SK-N-SH (cell line): ENCODE data around the gene GPR89B. TPM values are rescaled to one million over a fixed set of nuclear protein-coding genes. Genes with fewer than 3 reads are reported as not detected.
"Not testable (repeated sequence)": the region's sequence is repeated elsewhere in the genome, so short reads cannot be mapped to it uniquely, and the experiment has no call there.

ENCODE experiments used
- CTCF ChIA-PET: fragments of 300-600, 350-600 bp; formaldehyde crosslinking; extraction: SDS; loops from one replicate; lab custom pipeline; 2021; lab: Yijun Ruan, JAX
- POLR2A ChIA-PET: fragments of 350-600 bp; sonication (Branson Sonifier 250); formaldehyde crosslinking; extraction: SDS; loops from one replicate; lab custom pipeline; 2020; ENCODE audit warnings: antibody characterized with exemption, inconsistent platforms; lab: Yijun Ruan, JAX
- DNase-seq: peaks from one replicate; pipeline ENCODE4 v3.0.0; 2012
- H2AFZ ChIP-seq: fragments of 200-600 bp; sonication (generic); 2 replicates; pipeline ENCODE4 v1.8.1; 2016; ENCODE audit warnings: antibody characterized with exemption, mild to moderate bottlenecking, low read depth
- H3F3A ChIP-seq: fragments of 200-600 bp; sonication (generic); replicated peaks from 2 replicates; pipeline ENCODE3; 2016; ENCODE audit warnings: antibody characterized with exemption, mild to moderate bottlenecking; ENCODE audit not compliant: insufficient read depth
- H3K27ac ChIP-seq, 2 experiments: fragments of 200-500 bp in 1 of 2; fragments of 200-600 bp in 1 of 2; sonication (Bioruptor generic) in 1 of 2; sonication (generic), shearing (Covaris generic) in 1 of 2; 2 replicates each; pipeline versions ENCODE4 v1.5.1 to v1.6.1; 2014 to 2016; ENCODE audit warnings: low read depth in 2 of 2, inconsistent platforms in 1 of 2, low read length in 1 of 2, mild to moderate bottlenecking in 1 of 2, mixed read lengths in 1 of 2
- H3K27me3 ChIP-seq: fragments of 200-600 bp; sonication (generic), shearing (Covaris generic); 2 replicates; pipeline ENCODE4 v1.6.1; 2016; ENCODE audit warnings: mixed run types; ENCODE audit not compliant: insufficient read depth
- H3K36me3 ChIP-seq, 2 experiments: fragments of 200-500 bp in 1 of 2; fragments of 200-600 bp in 1 of 2; sonication (Bioruptor generic) in 1 of 2; sonication (generic) in 1 of 2; replicated peaks in 1 of 2; 2 replicates each; pipeline versions ENCODE3 to v1.5.1; 2014 to 2016; ENCODE audit warnings: low read length in 1 of 2, mild to moderate bottlenecking in 1 of 2; ENCODE audit not compliant: insufficient read depth in 2 of 2, control insufficient read depth in 1 of 2
- H3K4me1 ChIP-seq, 2 experiments: fragments of 200-500 bp in 1 of 2; fragments of 200-600 bp in 1 of 2; sonication (Bioruptor generic) in 1 of 2; sonication (generic), shearing (Covaris generic) in 1 of 2; 2 replicates each; pipeline versions ENCODE4 v1.5.1 to v1.6.1; 2014 to 2016; ENCODE audit warnings: low read depth in 1 of 2, low read length in 1 of 2, mixed run types in 1 of 2; ENCODE audit not compliant: insufficient read depth in 2 of 2, control insufficient read depth in 1 of 2
- H3K4me2 ChIP-seq: fragments of 200-600 bp; sonication (generic), shearing (Covaris generic); 2 replicates; pipeline ENCODE4 v1.6.1; 2017; ENCODE audit warnings: mixed run types
- H3K4me3 ChIP-seq, 2 experiments: fragments of 200-500 bp in 1 of 2; fragments of 200-600 bp in 1 of 2; sonication (Bioruptor generic) in 1 of 2; sonication (generic), shearing (Covaris generic) in 1 of 2; 2 replicates each; pipeline versions ENCODE4 v1.5.1 to v1.8.1; 2014 to 2016; ENCODE audit warnings: low read depth in 2 of 2, inconsistent platforms in 1 of 2, low read length in 1 of 2, mild to moderate bottlenecking in 1 of 2, mixed read lengths in 1 of 2, moderate library complexity in 1 of 2
- H3K79me2 ChIP-seq: fragments of 200-600 bp; sonication (generic); 2 replicates; pipeline ENCODE4 v1.8.1; 2017; ENCODE audit warnings: mild to moderate bottlenecking; ENCODE audit not compliant: insufficient read depth
- H3K9ac ChIP-seq: fragments of 200-600 bp; sonication (generic); 2 replicates; pipeline ENCODE4 v1.6.1; 2017; ENCODE audit warnings: mixed run types
- H3K9me2 ChIP-seq: fragments of 200-600 bp; sonication (generic); 2 replicates; pipeline ENCODE4 v1.6.1; 2017; ENCODE audit warnings: mixed run types
- H3K9me3 ChIP-seq: fragments of 200-600 bp; sonication (generic); 2 replicates; pipeline ENCODE4 v1.6.1; 2017; ENCODE audit warnings: mixed run types, mild to moderate bottlenecking, moderate library complexity
- H4K20me1 ChIP-seq: fragments of 200-600 bp; sonication (generic); 2 replicates; pipeline ENCODE4 v1.6.1; 2017; ENCODE audit warnings: mild to moderate bottlenecking, mixed run types; ENCODE audit not compliant: insufficient read depth
- WGBS: methylation state at CpG from one replicate; pipeline ENCODE4 v1.1.6; 2017; ENCODE audit warnings: low lambda C conversion rate; 5-methylcytosine and 5-hydroxymethylcytosine counted together
- polyA plus RNA-seq, 3 experiments: library from polyadenylated mRNA; depleted of rRNA; stranded (reverse); fragments of >200 nt; gene quantifications; 2 replicates each; pipeline ENCODE4 v1.2.3, GENCODE V29; 2012

The GPR89B gene
- polyA plus RNA-seq, 1 of the 3 experiments (the other 2 are of a cell fraction) = 6.4 TPM

DNA sequence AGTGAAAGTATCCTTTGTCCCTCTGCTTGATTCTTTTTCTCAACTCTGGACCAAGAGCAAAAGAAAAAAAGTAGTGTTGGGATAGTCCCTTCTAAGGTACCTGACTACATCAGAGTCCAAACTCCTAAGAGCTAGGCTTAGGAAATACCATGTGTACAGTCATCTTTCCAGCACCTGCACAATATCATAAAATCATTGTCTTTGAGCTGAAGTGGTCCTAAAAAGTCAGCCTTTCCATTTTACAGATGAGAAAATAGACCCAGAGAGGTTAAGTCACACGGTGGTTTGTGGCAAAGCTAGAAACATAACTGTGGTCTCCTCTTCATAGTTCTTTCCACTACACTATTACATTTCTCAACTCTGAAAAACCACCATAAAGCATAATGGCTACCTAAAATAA, 38.4 kb downstream of the GPR89B start:
- H3K79me2 ChIP-seq, H3K4me3 ChIP-seq, CTCF ChIA-PET, H3K27ac ChIP-seq, H3K9me3 ChIP-seq, POLR2A ChIA-PET, H3K4me1 ChIP-seq, H3K36me3 ChIP-seq, H2AFZ ChIP-seq, H3K9me2 ChIP-seq, H3K9ac ChIP-seq, DNase-seq, H3K4me2 ChIP-seq, H4K20me1 ChIP-seq, H3K27me3 ChIP-seq, H3F3A ChIP-seq: not testable (repeated sequence)
- WGBS = no CpG with 5 or more reads among the region's 1 CpG

DNA sequence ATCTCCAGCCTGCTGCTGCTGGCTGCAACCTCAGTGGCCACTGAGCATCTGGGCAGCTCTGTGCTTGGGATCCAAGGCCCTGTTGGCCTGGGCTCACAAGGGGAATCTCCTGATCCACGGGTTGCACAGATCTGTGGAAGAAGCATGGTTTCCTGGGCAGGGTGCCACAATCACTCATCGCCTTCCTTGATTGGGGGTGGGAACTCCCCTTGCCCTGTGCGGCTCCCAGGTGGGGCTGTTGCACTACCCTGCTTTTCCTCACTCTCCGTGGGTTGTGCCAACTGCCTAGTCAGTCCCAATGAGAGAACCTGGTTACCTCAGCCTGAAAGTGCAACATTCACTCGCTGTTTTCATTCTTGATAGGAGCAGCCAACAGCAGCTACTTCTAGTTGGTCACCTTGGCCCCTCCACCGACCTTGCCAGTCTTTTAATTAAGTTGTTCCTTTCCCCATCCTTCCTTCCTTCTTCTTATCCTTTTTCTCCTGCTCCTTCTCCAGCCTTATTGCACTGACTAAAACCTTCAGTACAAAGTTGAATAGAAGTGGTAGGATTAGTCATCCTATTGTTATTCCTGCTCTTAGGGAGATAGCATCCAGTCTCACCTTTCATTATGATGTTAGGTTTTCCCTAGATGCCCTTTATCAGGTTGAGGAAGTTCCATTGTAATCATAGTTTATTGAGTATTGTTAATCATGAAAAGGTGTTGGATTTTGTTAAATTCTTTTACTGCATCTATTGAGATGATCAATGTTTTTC, 50.9 kb downstream of the GPR89B start:
- POLR2A ChIA-PET, H3K9me3 ChIP-seq, H3K4me3 ChIP-seq, H4K20me1 ChIP-seq, H3K9ac ChIP-seq, H3K36me3 ChIP-seq, DNase-seq, H3K27ac ChIP-seq, H3K27me3 ChIP-seq, H3K79me2 ChIP-seq, H3K4me1 ChIP-seq, CTCF ChIA-PET, H3K9me2 ChIP-seq, H3F3A ChIP-seq, H3K4me2 ChIP-seq, H2AFZ ChIP-seq: not testable (repeated sequence)
- 87% methylated on average over 2 of the region's 6 CpGs for WGBS

DNA sequence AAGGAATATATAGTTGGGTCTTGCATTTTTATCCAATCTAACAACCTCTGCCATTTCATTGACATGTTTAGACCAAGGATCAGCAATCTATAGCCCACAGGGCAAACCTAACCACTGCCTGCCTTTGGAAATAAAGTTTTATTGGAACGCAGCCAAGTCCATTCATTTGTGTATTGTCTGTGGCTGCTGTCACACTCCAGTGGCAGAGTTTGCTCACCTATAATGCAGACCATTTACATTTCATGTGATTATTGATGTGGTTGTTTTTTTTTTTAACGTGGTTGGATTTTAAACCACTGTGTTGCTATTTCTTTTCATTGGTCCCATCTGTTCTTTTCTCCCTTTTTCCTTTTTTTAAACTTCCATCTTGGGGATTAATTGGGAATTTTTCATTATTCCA, 57.2 kb downstream of the GPR89B start:
- H3K27ac ChIP-seq, H3F3A ChIP-seq, H3K9ac ChIP-seq, H3K79me2 ChIP-seq, H2AFZ ChIP-seq, H3K4me3 ChIP-seq, CTCF ChIA-PET, H3K27me3 ChIP-seq, H4K20me1 ChIP-seq, DNase-seq, POLR2A ChIA-PET, H3K4me1 ChIP-seq, H3K4me2 ChIP-seq, H3K36me3 ChIP-seq, H3K9me2 ChIP-seq, H3K9me3 ChIP-seq: not testable (repeated sequence)
- WGBS = 65% methylated on average over 2 of the region's 2 CpGs

DNA sequence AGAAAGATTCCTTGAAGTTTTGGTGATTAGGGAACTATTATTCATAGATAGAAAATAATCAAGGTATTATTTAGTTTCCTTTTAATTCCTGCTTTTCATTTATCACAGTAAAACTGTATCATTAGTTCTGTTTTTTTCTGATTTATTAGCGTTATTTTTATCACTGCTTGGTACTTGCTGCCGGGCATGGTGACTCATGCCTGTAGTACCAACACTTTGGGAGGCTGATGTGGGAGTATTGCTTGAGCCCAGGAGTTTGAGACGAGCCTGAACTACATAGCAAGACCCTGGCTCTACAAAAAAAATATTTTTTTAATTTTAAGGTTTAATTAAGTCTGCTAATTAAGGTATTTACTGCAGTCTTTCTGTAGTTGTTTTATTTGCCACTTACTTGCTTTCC, 59.7 kb downstream of the GPR89B start:
- 64% methylated on average over 3 of the region's 3 CpGs for WGBS
- H3K4me1 ChIP-seq, H2AFZ ChIP-seq, H3K27ac ChIP-seq, H3F3A ChIP-seq, H3K9me3 ChIP-seq, H3K36me3 ChIP-seq, H3K4me3 ChIP-seq, H4K20me1 ChIP-seq, DNase-seq, H3K4me2 ChIP-seq, CTCF ChIA-PET, H3K9me2 ChIP-seq, POLR2A ChIA-PET, H3K79me2 ChIP-seq, H3K27me3 ChIP-seq, H3K9ac ChIP-seq: not testable (repeated sequence)

DNA sequence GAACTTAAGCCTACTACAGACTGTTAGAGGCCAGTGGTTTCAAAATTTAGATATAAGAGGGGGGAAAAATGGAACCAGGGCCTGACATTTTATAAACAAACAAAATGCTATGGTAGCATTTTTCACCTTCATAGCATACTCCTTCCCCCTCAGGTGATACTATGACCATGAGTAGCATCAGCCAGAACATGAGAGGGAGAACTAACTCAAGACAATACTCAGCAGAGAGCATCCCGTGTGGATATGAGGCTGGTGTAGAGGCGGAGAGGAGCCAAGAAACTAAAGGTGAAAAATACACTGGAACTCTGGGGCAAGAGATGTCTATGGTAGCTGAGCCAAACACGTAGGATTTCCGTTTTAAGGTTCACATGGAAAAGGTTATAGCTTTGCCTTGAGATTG, 64.7 kb downstream of the GPR89B start:
- H3K4me2 ChIP-seq, H3K9me2 ChIP-seq, H2AFZ ChIP-seq, DNase-seq, H3K9ac ChIP-seq, H3K27ac ChIP-seq, H3K4me3 ChIP-seq, H3K27me3 ChIP-seq, CTCF ChIA-PET, H3F3A ChIP-seq, H3K9me3 ChIP-seq, POLR2A ChIA-PET, H3K79me2 ChIP-seq, H4K20me1 ChIP-seq, H3K4me1 ChIP-seq, H3K36me3 ChIP-seq: not testable (repeated sequence)
- 91% methylated on average over 4 of the region's 4 CpGs for WGBS

DNA sequence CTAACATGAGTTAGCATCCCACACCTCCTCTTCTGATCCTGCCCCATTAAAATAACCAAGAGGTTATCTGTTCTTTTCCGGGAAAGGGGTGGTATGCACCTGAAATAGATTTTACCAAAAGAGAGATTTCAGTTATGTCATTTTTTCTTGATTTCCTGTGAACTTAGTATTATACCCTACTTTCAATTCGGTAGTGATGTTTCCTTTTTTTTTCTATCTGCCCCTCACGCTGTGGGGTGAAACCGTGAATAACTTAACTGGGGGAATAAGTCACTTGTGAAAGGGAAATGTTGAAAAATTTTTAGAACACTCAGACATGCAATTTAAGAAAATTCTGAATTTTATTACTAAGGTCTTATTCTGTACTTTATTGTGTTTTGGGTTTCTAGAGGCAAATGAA, 65.2 kb downstream of the GPR89B start:
- H3K27me3 ChIP-seq, H3K4me3 ChIP-seq, H4K20me1 ChIP-seq, H3K36me3 ChIP-seq, H3K4me2 ChIP-seq, H3F3A ChIP-seq, H3K79me2 ChIP-seq, POLR2A ChIA-PET, H2AFZ ChIP-seq, H3K9me2 ChIP-seq, H3K9me3 ChIP-seq, CTCF ChIA-PET, H3K4me1 ChIP-seq, H3K27ac ChIP-seq, H3K9ac ChIP-seq, DNase-seq: not testable (repeated sequence)
- WGBS = 92% methylated on average over 4 of the region's 4 CpGs
